A172 (cell line): ENCODE measurements around the gene ERN1. TPM values are rescaled to one million over a fixed set of nuclear protein-coding genes. Genes with fewer than 3 reads are reported as not detected.
"Not testable (repeated sequence)": the region's sequence is repeated elsewhere in the genome, so short reads cannot be mapped to it uniquely, and the experiment has no call there.

ENCODE experiments used
- DNase-seq: peaks from one replicate; pipeline ENCODE4 v3.0.0-alpha.2; 2015; ENCODE audit warnings: low spot score
- total RNA-seq: library from RNA; depleted of rRNA; stranded (reverse); fragments of >200 nt; shearing (Covaris generic); gene quantifications from 2 replicates; pipeline ENCODE4 v1.2.3, GENCODE V29; 2014; rRNA removed

ERN1 gene
- 2.1 and 2.4 TPM in 2 replicates for total RNA-seq

DNA sequence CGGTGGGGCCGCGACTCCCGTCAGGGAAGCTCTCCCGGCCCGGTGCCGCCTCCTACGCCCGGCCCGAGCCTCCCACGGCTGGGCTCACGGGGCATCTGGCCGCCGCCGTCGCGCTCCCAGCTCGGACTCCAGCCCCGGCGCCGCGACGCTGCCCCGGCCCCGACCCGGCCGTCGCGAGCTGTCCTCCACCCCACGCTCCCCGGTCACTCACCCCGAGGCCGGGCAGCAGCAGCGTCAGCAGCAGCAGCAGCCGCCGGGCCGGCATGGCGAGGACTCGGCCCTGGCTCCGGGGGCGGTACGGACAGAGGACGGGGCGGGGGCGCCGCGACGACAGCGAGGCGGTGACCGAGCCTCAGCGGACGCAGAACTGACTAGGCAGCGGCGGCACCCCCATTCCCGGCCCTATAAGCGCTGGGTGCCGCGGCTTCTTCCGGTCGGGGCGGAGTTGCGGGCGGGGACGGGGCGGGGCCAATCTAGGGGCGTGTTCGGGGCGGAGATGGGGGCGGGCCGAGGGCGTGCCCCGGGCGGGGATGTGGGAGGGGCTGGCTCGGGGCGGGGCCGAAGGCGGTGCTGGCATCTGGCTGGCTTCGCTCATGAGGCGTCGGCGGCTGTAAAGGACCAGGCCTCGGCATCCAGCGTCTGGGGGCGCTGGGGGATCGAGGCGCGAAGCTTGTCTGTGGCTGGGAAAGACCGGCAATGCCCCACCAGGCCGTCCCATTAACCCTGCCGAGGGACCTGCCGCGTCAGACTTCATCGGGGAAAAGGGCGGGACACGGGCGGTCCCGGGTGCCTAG, at the start of gene ERN1:
ERN1 (minus strand) TSS at position 380 of the 794 bp plus-strand sequence; CDS start at position 265, 115 bp downstream.
- DNase-seq = peak; percentile 86

- DNase-seq = not testable (repeated sequence)
Observed at GRCh38 chr17:64179024-64179423, 49.1 kb upstream of the ERN1 start.

DNA sequence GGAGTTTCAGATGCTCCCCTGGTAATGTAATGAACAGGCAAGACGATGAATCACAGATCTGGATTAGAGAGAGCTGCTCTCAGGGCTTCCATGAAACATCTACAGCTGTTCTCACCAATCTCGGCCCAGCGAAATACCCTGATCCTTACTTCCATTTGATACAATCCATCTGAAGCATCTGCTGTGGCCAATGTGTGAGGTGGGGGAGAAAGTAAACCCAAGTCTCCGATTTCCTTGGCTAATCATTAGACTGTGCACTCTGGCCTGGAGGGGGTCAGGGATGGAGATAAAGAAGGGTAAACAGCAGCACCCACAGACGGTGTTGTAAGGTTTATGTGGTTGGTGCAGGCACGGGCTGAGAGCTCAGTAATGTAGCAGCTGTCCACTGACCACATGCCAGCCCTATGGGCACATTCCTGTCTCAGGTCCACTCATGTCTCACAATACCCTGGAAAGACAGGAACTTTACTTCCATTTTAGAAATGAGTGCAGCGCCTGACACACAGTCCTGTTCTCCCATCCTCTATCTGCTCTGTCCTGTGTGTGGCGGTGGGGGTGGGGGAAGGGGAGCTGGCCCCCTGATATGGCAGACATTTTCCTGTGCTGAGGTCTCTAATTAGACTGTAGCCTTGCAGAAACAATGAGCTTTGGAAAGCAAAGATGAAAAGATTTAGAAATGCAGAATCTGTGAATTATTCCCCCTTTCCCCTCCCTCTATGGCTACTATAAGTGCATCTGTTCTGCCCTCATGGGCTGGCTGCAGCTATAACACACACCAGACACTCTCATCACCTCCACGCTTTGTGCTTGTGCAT, 48.3 kb upstream of the ERN1 start:
- no peak for DNase-seq

DNA sequence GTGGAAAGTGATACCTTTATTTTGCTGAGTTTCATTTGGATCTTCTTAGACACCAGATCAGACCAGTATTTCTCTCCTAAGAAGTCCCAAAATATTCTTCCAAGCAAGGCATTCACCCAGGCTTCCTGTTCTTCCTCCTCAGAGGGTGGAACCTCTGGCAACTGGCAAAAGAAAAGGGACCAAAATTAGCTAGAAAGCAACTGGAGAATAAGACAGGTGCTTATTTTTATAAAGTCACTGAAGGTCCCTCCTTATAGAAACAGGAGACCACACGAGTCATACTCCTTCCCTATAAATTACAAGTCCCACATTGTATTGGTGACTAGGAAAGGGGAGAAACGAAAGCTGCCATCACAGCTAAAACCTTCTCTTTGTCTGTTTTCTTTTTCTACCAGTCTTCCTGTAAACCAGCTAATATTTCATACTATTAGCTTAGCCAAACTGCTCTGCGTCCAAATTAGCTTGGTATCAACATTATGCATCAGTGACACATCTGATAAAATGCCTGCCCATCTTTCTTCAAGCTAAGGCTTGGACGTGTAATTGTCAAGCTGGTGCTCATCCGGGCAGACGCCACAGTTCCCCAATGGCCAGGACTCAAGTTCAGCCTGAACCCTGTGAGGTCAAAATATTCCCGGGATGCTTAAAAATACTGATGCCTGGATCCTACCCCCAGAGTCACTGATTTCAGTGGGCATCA, 47.5 kb upstream of the ERN1 start:
- no peak for DNase-seq

- no peak for DNase-seq
Observed at GRCh38 chr17:64176556-64176955, 46.6 kb upstream of the ERN1 start.

DNA sequence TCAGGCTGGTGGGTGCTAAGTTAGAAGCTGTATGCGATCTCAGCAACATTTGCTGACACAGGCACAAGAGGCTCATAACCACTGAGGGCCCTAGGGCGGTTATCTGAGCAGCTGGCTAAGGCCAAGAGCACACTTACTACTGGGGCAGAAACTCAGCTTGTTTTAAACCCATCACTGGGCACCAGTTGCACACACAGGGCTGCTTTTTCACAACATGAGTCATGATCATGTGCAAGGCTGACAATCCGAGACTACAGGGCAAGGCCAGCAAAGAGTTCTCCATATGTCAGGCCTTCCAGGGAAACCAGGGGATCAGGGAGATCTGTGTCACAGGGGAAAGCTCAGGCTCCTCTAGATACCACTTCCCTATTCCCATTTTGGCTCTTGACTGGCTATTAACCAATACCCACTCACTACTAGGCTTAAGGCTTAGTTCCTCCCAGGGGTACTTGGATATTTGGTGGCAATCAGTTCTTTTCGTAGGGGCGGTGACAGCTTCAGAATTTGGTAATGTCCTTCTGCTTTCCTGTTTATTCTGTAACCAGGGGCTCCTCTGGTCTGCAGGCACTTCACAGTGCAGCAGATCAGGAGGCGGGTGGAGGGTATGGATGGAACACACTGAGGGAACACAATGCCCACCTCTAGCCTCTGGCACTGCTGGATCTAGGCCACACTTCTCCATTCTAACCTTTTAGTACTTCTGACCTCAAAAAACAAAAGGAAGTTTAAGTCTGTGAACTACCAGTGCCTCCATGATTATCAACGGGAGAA, 44.9 kb upstream of the ERN1 start:
- no peak for DNase-seq

DNA sequence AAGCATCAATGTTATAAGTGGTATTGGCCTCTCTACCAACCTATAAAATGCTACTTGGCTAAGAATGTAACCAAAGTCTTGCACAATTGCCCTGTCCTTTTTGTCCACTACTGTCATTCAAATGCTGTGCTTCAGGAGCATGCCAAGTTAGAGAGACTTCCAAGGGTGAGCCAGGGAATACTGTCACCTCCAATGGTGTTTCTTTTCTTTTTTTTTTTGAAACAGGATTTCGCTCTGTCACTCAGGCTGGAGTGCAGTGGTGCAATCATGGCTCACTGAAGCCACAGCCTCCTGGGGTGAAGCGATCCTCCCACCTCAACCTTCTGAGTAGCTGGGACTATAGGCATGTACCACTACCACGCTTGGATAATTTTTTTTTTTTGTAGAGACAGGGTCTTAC, 43.7 kb upstream of the ERN1 start:
- no peak for DNase-seq

DNA sequence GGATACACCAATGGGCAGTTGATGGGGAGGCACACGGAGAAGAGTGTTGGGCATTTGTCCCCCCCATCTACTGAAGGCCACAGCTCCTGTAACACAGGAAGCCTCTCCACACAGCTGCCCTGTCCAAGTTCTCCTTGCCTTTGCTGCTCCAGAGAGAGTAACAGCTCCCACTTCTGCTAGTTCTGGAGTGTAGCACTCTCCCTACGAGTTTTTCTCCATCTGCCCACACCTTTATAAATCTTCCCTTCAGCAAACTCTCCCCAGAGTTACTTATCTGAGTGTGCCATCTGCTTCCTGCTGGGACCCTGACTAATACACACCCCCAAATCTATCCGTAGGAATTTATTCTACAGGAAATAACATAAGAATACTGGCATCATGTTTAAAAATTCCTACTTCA, 42.6 kb upstream of the ERN1 start:
- DNase-seq = no peak

DNA sequence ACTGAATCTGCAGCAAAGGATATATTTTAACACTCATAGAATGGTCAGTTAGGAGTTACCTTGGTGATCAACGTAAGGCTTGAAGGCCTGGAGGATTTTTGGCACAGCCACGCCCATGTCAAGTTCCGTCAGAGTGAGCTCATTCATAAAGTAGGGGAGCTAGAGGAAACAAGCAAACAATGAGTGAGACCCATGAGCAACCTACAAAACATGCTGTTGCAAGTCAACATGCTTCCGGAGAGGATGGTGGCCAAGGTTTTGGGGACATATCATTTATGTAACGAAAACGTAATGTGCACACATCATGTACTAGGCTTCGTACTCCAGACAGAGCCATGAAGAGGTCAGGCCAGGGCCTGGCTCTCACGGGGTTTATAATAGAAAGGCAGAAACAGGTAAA, 41.1 kb upstream of the ERN1 start:
- no peak for DNase-seq

DNA sequence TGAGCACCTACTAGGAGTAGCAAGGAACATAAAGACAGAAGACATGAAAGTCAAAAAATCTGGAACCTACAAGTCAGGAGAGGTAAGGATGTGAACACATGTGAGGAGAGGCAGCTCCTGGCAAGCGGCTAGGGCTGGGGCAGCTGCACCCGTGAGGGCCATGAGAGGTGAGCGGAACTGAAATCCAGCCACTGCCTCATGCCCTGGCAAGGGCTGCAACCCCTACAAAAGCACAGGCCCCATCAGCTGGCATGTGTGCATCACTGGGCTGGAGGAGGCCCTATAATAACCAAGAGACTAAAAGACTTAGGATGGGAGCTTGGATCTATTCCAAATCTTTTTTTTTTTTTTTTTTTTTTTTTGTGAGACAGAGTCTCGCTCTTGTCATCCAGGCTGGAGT, 40.3 kb upstream of the ERN1 start:
- no peak for DNase-seq

- not testable (repeated sequence) for DNase-seq
Observed at GRCh38 chr17:64167666-64168065, 37.7 kb upstream of the ERN1 start.

DNA sequence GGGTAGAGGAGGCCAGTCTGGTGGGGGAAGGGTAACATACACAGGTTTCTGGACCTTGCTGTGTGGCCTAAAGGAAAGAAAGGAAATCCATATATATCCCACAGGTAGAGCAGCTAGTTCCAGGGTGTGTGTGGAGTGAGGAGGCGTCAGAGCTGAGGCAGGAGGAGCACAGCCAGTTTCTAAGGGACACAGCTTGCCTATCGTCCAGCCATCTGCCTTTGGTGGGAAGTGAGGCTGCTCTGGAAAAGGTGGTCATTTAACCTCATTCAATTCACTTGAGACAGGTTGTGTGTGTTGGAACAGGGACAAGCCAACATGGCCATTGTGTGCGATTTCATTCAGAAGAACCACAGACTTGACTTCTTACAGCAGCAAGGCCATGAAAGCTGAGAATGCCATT, 36.9 kb upstream of the ERN1 start:
- DNase-seq = no peak

GRCh38 chr17:64165347-64165746, 35.4 kb upstream of the ERN1 start:
- DNase-seq = no peak

DNA sequence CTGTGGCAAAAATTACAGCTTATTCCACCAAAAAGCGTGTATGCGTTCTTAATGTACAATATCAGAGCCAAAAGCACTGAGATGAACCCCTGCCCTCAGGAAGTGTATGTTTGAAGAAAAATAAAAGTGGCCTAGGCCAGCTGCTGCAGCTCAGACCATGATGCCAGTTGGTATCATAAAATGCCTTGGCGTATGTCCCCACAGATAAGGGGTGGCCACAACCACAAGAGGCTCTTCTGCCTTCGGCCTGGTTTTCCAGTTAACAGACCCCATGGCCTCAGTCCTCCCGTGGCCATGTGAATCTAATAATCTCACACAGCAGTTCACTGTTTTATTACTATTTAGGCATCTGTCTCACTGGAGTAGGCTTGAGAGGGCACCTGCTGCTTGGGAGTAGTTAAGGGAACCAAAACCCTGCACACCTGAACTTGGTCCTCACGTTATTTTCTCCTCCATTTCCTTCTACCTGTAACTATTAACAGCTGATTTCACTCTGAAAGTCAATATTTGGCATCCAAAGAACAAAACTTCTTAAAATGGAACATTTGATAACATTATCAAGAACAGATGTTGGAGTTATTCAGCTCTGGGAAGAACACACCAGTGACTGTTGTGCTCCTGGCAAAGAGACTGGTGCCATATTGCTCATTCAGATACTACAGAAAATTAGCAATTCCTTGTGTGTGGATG, 34.8 kb upstream of the ERN1 start:
- no peak for DNase-seq

DNA sequence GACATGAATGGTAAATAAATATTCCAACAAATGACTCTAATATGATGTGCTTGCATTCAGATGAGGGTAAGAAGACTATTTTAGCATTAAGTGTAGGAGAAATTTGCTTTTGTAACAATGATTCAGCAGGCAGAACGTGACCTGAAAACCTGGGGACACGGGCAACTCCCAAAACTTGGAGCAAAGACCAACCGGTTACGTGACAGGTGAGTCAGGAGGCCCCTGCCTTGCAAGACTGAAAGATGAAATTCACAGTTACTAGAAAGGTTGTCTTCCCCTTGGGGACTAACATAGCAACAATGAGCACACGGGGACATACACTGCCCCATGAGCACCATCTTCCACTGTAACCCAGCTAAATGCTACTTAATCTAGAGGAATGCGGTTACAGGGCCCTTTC, 33.5 kb upstream of the ERN1 start:
- DNase-seq = no peak

DNA sequence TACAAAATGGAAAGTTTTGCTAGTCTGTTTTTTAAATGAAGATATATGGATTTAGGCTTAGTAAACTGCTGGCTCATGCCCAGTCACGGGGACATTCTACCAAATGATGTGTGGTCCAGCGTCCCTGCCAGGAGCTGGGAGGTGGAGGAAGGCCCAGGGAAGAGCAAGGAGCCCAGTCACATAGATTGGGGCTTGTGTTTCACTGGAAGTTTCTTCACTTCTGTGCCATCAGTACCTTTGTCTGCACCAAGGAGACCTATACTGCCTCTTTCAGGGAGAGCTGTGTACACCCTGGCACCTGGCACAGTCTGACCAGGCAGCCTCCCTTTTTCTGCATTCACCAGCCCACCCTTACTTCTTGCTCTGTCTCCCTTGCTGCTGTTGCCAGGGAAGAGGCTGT, 32.6 kb upstream of the ERN1 start:
- no peak for DNase-seq

GRCh38 chr17:64161380-64162176, 31.6 kb upstream of the ERN1 start:
- DNase-seq = no peak

DNA sequence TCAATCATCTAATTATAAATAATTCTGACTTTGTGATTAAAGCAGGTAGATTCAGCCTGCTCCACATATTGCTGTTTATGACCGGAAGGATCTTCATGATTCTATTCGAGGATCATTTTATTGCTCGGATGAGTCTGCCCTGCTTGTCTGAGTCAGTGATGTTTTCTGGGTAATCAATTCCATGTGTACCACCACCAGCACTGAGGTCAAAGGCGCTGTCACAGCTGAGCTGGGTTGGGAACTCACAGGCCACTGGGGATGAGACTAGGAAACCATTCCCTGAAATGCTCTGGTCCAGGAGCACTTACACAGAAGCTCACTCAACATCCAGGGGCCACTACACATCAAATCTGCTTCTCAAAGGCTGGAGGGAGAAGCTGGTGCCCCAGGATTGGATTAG, 30.4 kb upstream of the ERN1 start:
- no peak for DNase-seq

DNA sequence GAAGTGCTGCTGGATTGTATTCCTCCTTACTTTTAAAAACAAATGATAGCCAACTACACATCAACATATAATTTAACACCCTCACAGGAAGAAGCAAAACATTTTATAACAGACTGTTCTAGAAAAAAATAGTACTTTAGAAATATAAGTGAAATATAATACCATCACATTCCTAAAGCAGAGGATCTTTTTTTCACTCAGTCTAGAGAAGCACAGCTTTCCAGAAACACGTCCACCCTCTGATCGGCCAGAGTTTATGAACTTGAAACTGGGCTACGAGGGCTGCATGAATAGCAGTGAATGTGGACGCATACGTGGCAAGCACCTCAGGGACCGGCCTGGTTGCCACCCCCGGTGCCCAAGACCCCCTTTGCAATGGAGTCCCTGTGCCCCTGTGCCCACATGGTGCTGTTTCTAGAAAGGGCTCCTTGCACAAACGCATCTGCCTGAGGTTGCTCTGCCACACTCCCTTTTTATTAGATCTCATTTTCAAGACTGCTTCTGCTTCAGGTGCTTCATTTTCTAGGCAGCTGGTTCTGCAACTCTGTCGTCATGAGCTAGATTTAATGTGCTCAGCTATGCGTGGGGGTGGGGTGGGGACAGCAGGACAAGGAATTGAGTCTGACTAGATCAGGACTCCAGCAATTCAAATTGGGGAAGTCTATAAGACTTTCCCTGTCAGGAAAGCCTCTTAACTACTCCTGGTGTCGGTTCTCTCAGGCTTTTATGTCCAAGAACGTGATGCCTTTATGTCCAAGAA, 29.1 kb upstream of the ERN1 start:
- DNase-seq = no peak
